ENCODE measurements around the gene KRTCAP2.

KRTCAP2 gene

GRCh38 chr1:155183775-155184221 is 10.7 kb upstream of the KRTCAP2 start:
- Mint-ChIP-seq H3K27ac (no peak overlapping the region), H3K36me3 (peaks cover 30% of the 10 kb centered on the region), H3K9me3 (no peaks in the 10 kb centered on the region), H3K27me3 (no peaks in the 10 kb centered on the region), H3K4me3 (no peak overlapping the region), H3K4me1 (peaks cover 14% of the 10 kb centered on the region)
- DNase-seq = no peak
- CTCF ChIA-PET = interaction anchor here (0.6 to 1.5 kb wide), 2 partner anchors 10 to 1659 kb away, joined by 3 to 5 read pairs; no protein-coding TSS in a partner anchor

GRCh38 chr1:155182052-155182550 is 9.0 kb upstream of the KRTCAP2 start:
- Mint-ChIP-seq H3K9me3 (no peaks in the 10 kb centered on the region), H3K27me3 (no peaks in the 10 kb centered on the region), H3K4me3 (no peak overlapping the region), H3K4me1 (peaks cover 15% of the 10 kb centered on the region), H3K36me3 (peaks cover 36% of the 10 kb centered on the region), H3K27ac (peak overlapping the region; percentile 55)
- CTCF ChIA-PET = no interaction called here
- DNase-seq = peak; percentile 3

GRCh38 chr1:155181371-155182051 is 8.4 kb upstream of the KRTCAP2 start:
- Mint-ChIP-seq H3K4me1 (peaks cover 21% of the 10 kb centered on the region), H3K4me3 (no peak overlapping the region), H3K27me3 (no peaks in the 10 kb centered on the region), H3K9me3 (no peaks in the 10 kb centered on the region), H3K36me3 (peaks cover 42% of the 10 kb centered on the region), H3K27ac (no peak overlapping the region)
- CTCF ChIA-PET = no interaction called here
- peak; percentile 18 for DNase-seq

GRCh38 chr1:155179112-155180031 is 6.3 kb upstream of the KRTCAP2 start:
- peak; percentile 10 for DNase-seq
- Mint-ChIP-seq H3K9me3 (no peaks in the 10 kb centered on the region), H3K27ac (peak overlapping the region; percentile 34), H3K36me3 (peaks cover 45% of the 10 kb centered on the region), H3K4me3 (no peak overlapping the region), H3K4me1 (peaks cover 41% of the 10 kb centered on the region), H3K27me3 (no peaks in the 10 kb centered on the region)
- CTCF ChIA-PET = interaction anchor here (2.5 kb wide), 1 partner anchor 14 kb away, joined by 37 read pairs; no protein-coding TSS in a partner anchor

- CTCF ChIA-PET = interaction anchor here (1.7 to 2.5 kb wide), 3 partner anchors 15 to 72 kb away, joined by 5 to 37 read pairs (median 19); partner anchors contain the start of genes MTX1 and THBS3
- H3K27ac Mint-ChIP-seq = peak overlapping the region; percentile 34
- no peaks in the 10 kb centered on the region for H3K27me3 Mint-ChIP-seq
- peaks cover 47% of the 10 kb centered on the region for H3K4me1 Mint-ChIP-seq
- H3K36me3 Mint-ChIP-seq = peaks cover 42% of the 10 kb centered on the region
- DNase-seq = peak; percentile 11
- H3K9me3 Mint-ChIP-seq = no peaks in the 10 kb centered on the region
- H3K4me3 Mint-ChIP-seq = no peak overlapping the region
These were observed 5.5 kb upstream of the KRTCAP2 start for GRCh38 chr1:155178441-155179111.

GRCh38 chr1:155177918-155178281 is 4.8 kb upstream of the KRTCAP2 start:
- CTCF ChIA-PET = interaction anchor here (1.0 to 2.5 kb wide), 7 partner anchors 15 to 87 kb away, joined by 4 to 37 read pairs (median 5); partner anchors contain the start of genes MTX1 and THBS3
- Mint-ChIP-seq H3K9me3 (no peaks in the 10 kb centered on the region), H3K27me3 (peaks cover 4% of the 10 kb centered on the region), H3K27ac (peak overlapping the region; percentile 52), H3K4me1 (peaks cover 54% of the 10 kb centered on the region), H3K4me3 (no peak overlapping the region), H3K36me3 (peaks cover 41% of the 10 kb centered on the region)
- DNase-seq = peak; percentile 8

GRCh38 chr1:155177192-155177917 is 4.3 kb upstream of the KRTCAP2 start:
- CTCF ChIA-PET = interaction anchor here (0.7 to 2.5 kb wide), 10 partner anchors 9 to 146 kb away, joined by 3 to 37 read pairs (median 4); partner anchors contain the start of genes MTX1 and THBS3
- H3K36me3 Mint-ChIP-seq = peaks cover 42% of the 10 kb centered on the region
- H3K4me1 Mint-ChIP-seq = peaks cover 57% of the 10 kb centered on the region
- H3K27ac Mint-ChIP-seq = peak overlapping the region; percentile 56
- no peaks in the 10 kb centered on the region for H3K9me3 Mint-ChIP-seq
- H3K27me3 Mint-ChIP-seq = peaks cover 4% of the 10 kb centered on the region
- H3K4me3 Mint-ChIP-seq = no peak overlapping the region
- no peak for DNase-seq

GRCh38 chr1:155176544-155177071 is 3.5 kb upstream of the KRTCAP2 start:
- Mint-ChIP-seq H3K27ac (peak overlapping the region; percentile 56), H3K4me3 (peak overlapping the region; percentile 97), H3K27me3 (peaks cover 4% of the 10 kb centered on the region), H3K4me1 (peaks cover 64% of the 10 kb centered on the region), H3K36me3 (peaks cover 45% of the 10 kb centered on the region), H3K9me3 (no peaks in the 10 kb centered on the region)
- CTCF ChIA-PET = interaction anchor here (0.7 to 4.4 kb wide), 13 partner anchors 9 to 147 kb away, joined by 3 to 56 read pairs (median 5); partner anchors contain the start of genes MTX1 and THBS3
- peak; percentile 92 for DNase-seq

GRCh38 chr1:155175927-155176371 is 2.8 kb upstream of the KRTCAP2 start:
- peaks cover 4% of the 10 kb centered on the region for H3K27me3 Mint-ChIP-seq
- H3K27ac Mint-ChIP-seq = peak overlapping the region; percentile 56
- no peaks in the 10 kb centered on the region for H3K9me3 Mint-ChIP-seq
- peaks cover 45% of the 10 kb centered on the region for H3K36me3 Mint-ChIP-seq
- peak; percentile 43 for DNase-seq
- H3K4me1 Mint-ChIP-seq = peaks cover 70% of the 10 kb centered on the region
- CTCF ChIA-PET = interaction anchor here (0.7 to 13.8 kb wide), 7 partner anchors 11 to 91 kb away, joined by 3 to 226 read pairs (median 26); partner anchors contain the start of genes MTX1 and THBS3
- peak overlapping the region; percentile 97 for H3K4me3 Mint-ChIP-seq

GRCh38 chr1:155175281-155175926 is 2.3 kb upstream of the KRTCAP2 start:
- no peak for DNase-seq
- CTCF ChIA-PET = interaction anchor here (0.6 to 13.8 kb wide), 10 partner anchors 11 to 133 kb away, joined by 3 to 226 read pairs (median 5); partner anchors contain the start of genes FDPS, MTX1 and THBS3
- H3K4me3 Mint-ChIP-seq = peak overlapping the region; percentile 97
- H3K4me1 Mint-ChIP-seq = peaks cover 70% of the 10 kb centered on the region
- H3K9me3 Mint-ChIP-seq = no peaks in the 10 kb centered on the region
- H3K36me3 Mint-ChIP-seq = peaks cover 47% of the 10 kb centered on the region
- H3K27me3 Mint-ChIP-seq = peaks cover 4% of the 10 kb centered on the region
- H3K27ac Mint-ChIP-seq = peak overlapping the region; percentile 49

- Mint-ChIP-seq H3K36me3 (peaks cover 50% of the 10 kb centered on the region), H3K4me1 (peaks cover 71% of the 10 kb centered on the region)
- CTCF ChIA-PET = interaction anchor here (0.6 to 13.8 kb wide), 11 partner anchors 12 to 134 kb away, joined by 3 to 226 read pairs (median 6); partner anchors contain the start of genes FDPS, MTX1 and THBS3
These were observed 1.5 kb upstream of the KRTCAP2 start for GRCh38 chr1:155174324-155175280.

More at GRCh38 chr1:155174324-155175280, 1.5 kb upstream of the KRTCAP2 start:
- H3K27ac Mint-ChIP-seq = peak overlapping the region; percentile 98
- peak; percentile 78 for DNase-seq
- H3K9me3 Mint-ChIP-seq = no peaks in the 10 kb centered on the region
- peaks cover 4% of the 10 kb centered on the region for H3K27me3 Mint-ChIP-seq
- peak overlapping the region; percentile 97 for H3K4me3 Mint-ChIP-seq
